Head of caudate nucleus (tissue), 42 donors: ENCODE measurements around the gene RGS1.
"Not testable (repeated sequence)": the region's sequence is repeated elsewhere in the genome, so short reads cannot be mapped to it uniquely, and the experiment has no call there.

Experiments used
- DNase-seq, 42 donors: peaks; one replicate each; pipeline versions ENCODE4 v3.0.0 to v3.0.0-alpha.2; 2020 to 2021; ENCODE audit warnings: mixed read lengths in 7 of 42
- intact Hi-C: fragments of 100-400 bp; cut with DNase I; formaldehyde crosslinking; loops from one replicate; pipeline ENCODE4 v1.15.0; 2022

RGS1 gene, protein sequence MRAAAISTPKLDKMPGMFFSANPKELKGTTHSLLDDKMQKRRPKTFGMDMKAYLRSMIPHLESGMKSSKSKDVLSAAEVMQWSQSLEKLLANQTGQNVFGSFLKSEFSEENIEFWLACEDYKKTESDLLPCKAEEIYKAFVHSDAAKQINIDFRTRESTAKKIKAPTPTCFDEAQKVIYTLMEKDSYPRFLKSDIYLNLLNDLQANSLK

DNA sequence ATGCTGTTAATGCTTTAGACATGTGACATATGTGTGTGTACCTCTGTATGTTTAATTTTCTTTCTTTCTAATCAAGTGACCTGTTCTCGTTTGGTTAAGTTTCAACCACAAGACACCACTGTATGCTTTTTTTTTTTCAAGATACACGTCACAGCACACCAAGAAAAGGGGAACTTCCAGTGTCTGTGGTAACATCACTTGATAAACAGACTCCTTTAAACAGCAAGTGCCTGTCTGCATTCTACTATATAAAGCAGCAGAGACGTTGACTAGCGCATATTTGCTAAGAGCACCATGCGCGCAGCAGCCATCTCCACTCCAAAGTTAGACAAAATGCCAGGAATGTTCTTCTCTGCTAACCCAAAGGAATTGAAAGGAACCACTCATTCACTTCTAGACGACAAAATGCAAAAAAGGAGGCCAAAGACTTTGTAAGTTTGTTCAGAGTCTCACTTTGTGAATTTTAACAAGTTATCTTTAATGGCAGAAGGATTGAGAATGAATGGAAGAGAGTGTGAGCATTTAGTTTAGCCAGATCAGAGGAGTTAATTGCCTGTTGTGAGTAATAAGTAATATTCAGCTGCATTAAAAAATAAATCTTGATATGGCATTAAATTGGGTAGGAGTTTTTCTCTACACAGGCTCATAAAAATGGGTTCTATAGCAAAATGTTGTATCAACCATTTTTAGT, at the start of gene RGS1:
TSS of gene RGS1 (plus strand) at position 275 of the 691 bp plus-strand sequence. CDS start at position 295, 20 bp downstream.
- intact Hi-C loops, result no loop called here
- DNase-seq, result peak in 25 of 42 donors; percentile 2 to 55 (median 19)

DNA sequence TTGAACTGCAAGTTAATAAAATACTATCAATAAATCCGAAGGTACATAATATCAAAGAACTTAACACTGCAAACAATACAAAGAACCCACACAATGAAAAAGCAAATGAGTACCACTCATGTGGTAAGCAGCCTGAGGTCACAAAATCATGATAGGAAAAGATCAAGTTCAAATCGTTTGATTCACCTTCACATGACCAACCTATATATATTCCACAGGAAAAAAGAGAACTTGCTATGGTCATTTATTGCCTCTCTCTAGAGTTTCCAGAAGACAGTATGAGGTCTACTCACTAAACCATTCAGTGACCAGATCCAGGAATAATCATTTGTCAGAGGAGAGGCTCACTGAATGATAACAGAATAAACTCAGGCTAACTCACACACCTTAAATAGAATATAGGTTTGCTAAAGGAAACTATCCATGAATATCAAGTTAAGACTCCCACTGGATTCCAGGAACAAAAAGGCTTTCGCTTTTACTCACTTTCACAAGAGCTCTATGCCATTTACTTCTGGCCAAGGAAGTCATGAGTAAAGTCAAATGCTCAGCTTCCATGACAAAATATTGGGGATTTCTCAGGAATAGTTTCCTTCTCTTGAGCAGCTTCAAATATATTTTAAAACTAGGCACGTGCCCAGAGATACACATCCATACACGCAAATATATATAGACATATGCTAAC, 48.3 kb upstream of the RGS1 start:
- intact Hi-C loops, result no loop called here
- DNase-seq, result no peak

DNA sequence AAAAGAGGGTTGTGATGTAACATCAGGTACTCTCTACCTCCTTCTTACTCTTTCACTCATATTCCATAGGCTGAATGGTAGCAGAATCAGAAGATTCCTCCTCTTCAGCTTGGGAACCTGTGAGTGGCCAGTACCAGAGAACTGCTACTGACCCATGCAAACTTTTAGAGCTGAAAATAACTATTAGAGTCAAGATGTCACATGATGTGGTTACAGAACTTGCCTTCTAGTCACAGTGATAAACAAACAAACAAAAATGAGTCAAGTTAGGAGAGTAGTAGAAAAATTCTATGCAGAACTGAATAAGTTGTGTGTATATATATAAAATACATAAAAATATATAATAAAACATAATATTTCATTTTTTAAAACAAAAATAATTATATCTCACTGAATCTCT, 47.6 kb upstream of the RGS1 start:
- intact Hi-C loops, result no loop called here
- no peak for DNase-seq

DNA sequence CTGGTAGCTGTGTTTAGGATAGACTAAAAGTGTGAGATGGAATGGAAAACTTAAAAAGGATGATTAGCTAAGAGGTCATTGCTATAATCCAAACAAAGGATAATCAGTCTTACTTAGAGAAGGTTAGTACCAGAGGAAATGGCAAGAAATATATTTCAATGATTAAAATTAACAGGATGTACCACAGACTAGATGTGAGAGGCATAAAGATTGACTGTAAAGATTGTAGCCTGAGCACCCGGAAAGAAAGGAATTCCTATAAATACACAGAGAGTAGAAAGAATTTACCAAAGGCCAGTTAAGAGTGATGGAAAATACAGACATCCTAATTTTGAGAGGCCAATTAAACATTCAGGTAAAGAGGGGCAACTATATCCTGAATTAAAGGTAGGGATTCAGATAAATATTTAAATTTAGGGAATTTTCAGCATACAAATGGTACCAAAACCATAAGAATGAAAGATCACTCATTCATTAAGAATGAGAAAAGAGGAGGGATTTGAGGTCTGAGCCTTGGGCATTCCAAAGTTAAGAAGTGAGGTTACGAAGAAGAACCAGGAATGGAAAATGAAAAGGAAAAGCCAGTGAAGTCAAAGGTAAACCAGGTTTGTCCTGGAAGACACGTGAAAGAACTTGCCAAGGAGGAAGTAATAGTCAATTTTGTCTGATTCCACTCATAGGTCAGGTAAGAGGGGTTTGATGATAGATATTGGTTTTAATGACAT, 46.4 kb upstream of the RGS1 start:
- DNase-seq, result no peak

DNA sequence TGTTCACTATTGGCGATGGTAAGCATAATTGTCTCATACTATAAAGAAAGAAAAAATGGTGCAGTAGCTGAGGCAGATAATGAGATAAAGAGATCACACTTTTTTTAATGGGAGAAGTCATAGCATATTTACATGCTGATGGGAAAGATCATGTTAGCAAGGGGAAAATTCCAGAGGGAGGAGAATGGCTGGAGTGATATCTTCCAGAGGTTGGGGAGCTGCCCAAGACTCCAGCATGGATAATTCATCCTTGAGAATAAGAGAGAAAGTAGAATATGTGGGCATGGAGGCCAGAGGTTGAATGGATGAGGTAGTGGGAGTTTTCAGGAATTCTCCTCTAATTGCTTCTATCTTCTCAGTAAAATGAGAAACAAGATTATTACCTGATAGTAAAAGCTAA, 45.8 kb upstream of the RGS1 start:
- intact Hi-C loops, result no loop called here

More for the DNA sequence above, 46.4 kb upstream of the RGS1 start:
- intact Hi-C loops, result no loop called here

DNA sequence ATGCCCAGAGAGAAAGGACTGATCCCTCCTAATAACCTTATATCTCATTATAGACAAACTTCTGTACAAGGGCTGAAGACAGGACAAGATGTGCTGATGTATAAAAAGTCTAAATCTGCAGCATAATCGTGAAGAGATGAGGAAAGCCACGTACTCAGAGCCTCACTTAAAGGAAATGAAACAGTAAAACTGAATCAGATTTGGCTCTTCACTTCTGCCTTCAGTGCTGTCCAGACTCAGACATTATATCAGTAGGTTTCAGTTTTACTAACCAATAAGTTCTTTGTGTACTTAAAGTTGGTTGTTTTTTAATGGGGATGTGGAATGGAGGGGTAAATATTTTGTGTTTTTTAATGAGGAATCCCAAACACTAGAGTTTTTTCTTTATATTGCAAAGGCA, 45.3 kb upstream of the RGS1 start:
- no peak for DNase-seq
- intact Hi-C loops, result no loop called here

More for the DNA sequence above, 45.8 kb upstream of the RGS1 start:
- DNase-seq, result no peak

DNA sequence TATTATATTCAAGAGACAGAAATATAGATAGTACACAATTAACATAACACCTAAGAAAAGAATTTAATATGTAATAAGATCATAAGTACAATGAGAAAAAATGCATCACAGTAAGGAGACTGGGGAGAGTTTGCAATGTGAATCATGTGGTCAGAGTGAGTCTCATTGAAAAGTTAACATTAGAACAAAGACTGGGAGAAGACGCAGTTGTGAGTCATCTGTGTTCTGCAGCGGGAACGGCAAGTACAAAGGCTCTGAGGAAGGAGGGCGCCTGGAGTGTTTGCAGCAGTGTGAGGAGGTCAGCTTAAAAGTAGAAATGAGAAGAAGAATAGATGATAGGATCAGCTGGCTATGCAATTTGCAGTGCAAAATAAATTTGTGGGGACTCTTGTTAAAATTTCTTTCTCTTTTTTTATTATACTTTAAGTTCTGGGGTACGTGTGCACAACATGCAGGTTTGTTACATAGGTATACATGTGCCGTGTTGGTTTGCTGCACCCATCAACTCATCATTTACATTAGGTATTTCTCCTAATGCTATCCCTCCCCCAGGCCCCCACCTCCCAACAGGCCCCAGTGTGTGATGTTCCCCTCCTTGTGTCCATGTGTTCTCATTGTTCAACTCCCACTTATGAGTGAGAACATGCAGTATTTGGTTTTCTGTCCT, 44.4 kb upstream of the RGS1 start:
- peak in 34 of 42 donors; percentile 3 to 60 (median 28) for DNase-seq
- intact Hi-C loops, result not testable (repeated sequence)

DNA sequence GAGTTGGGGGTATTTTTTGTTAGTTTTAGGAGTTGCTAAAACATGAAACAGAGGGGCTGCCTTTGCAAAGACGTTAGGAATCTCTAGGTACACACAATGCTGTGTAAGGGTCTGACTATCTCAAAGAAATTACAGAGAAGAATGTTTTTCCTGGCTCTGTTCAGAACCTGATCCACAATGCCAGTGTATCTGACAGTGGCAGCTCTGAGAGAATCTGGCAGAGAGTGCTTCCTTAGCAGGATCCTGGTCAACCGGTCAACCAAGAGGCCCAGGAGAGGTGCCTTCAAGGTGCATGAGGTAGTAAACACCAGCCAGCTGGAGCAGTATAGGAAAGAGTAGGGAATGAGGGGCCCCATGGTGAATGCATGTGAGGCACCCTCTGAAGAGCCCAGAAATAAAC, 40.9 kb upstream of the RGS1 start:
- no peak for DNase-seq
- intact Hi-C loops, result no loop called here

DNA sequence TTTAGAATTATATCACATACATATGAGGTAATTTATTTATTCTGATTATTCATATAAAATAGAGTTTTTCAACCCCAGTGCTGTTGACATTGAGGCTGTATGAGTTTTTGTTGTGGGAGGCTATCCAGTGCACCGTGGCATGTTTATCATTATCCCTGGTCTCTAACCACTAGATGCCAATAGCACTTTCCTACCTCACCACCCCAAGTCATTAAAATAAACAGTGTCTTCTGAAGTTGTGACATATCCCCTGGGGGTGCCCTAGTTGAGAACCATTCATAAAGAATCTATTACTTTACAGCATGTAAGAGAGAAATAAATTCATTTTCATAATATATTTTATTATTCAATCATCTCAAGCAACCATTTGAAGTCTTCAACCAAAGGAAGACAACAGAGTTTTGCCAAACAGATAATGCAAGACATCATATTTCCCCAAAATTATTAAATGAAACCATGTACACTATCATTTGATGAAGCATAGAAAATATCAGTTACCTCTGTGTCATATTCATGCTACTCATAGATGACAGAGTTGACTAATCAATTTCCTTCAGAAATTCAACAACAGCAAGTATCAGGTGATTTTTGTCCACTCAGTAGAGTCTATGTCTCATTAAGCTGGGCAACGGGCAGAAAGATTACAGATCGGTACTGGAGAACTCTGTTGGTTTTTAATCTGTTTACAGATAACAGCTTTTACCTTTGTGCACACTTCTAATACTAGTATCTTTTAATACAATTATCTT, 39.5 kb upstream of the RGS1 start:
- DNase-seq, result no peak
- intact Hi-C loops, result no loop called here

DNA sequence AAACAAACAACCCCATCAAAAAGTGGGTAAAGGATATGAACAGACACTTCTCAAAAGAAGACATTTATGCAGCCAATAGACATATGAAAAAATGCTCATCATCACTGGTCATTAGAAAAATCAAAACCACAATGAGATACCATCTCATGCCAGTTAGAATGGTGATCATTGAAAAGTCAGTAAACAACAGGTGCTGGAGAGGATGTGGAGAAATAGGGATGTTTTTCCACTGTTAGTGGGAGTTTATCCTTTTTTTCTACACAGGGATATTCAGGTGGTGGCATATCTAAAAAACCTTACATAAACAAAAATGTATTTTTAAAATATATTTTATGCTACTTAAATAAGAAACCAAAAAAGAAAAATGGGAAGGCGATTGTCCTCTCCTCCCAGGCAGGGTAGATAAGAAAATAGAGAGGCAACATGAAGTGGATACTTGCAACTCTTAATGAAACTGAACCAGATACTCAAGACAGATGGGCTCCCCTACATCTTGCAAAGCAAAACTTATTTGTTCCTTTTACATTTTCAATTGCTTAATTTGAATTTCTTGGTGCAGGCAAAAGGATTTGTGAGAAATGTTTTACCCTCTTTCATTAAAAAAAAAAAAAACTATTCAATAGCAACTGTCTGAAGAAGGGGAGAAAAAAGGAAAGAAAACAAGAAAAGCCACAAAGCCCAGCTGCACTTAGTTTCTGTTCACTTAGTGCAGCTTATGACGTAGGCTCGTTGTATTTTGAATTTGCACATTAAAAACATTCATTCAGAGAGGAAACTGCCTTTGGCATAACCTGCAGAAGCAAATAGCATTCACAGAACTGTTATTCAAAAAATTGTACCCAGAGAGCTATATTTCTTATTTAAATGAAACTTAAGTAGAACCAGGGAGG, 36.9 kb upstream of the RGS1 start:
- no peak for DNase-seq
- intact Hi-C loops, result no loop called here

DNA sequence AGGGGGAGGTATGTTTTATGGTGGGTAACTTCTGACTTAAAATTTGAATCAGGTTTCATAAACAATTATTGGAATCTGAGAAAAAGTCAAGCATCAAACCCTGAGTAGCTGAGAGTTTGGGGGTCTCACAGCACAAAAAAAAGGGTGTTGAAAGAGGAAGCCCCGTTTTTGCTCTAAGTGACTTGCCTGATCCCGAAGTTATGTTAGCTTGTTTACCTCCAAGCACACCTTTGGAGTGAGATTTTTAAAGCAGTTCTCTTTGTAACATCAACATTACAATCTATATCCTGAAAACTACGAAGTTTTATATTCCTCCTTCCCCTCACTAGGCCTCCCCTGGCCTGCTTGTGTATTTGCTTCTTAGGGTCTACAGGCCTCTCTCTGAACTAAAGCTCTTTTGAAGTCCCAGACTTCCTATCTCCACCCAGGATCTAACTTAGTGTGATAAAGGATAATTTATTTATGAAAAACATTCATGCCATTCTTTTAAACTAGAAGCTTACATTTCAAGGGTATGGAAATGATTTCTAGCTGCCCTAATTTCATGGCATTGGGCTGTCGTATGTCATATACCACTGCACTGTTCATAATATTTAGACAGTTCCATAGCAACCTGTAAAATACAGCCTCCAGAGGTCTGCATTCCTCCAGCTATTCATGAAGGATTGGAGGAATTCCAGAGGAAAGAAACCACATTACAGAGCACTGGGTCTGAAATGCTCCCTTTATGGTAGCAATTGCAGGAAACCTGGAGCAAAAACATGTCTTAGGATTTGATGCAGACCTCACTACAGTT, 36.1 kb upstream of the RGS1 start:
- DNase-seq, result no peak
- intact Hi-C loops, result no loop called here

DNA sequence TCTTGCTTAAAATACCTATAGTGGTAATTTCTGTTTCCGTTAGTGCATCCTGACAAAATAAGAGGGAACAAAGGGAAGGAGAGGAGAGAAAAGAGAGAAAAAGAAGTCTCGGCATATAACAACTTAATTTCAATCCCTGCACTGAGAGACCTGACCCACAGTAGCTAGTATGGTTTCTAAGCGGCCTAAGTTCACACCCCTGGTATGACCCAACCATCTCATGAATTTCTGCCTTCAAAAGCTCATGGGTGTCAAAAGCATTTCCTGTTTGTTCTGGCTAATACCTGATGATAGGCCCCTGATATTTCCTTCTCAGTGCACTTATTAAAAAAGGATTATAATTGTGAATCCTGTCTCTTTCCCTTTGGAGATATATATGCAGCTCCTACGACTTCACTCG, 32.1 kb upstream of the RGS1 start:
- intact Hi-C loops, result no loop called here
- no peak for DNase-seq

DNA sequence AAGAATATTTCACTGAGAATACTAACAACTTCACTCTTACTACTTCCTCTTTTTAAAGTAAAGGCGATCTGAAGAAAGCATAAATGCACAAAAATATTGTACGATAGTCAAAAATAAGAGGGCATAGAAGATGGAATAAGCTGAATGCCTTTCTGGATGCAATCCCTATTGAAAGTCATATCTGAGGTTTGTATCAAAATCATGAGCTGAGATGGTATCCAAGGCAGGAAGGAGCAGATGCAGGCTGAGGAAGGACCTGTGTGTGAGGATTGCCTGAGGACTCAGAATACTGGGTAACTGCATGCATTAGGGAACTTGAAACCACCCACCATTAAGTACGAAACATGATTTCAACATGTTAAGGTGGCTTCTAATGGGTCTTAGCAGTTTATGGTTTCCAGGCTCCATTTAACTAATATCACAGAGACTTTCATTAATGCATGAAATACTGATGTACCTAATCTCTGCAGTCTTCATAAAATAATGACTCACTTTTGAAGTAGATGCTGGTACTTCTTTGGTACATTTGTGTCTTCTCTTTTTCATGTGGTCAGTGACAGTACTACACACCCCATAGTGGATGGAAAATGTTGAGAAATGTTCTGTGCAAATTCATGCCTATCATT, 29.6 kb upstream of the RGS1 start:
- intact Hi-C loops, result no loop called here
- peak in 1 of 42 donors; percentile 4 for DNase-seq

DNA sequence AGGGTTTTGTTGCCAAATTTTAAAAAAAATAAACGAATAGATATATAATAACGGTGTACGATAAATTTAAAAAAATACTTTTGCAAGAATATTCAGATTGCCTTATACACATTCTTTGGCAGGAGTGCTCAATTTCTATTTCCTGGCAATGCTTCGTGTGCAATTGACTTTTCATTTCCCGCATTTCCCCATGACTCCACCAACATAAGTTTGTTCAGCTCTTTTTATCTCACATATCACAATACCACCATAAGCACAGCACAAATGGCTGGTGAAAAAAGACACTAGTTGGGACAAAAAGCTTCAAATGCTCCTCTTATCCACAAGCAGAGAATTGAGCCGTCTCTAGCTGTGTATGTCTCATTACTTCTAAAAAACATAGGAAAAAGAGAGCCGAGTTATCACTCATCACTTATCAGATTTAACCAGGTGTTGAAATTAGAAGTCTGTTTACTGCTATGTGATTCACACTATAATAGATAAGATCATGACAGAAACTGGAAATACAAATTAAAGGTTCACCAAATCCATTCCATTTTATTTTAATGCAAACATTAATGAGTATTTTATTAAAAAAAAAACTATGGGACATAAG, 28.9 kb upstream of the RGS1 start:
- intact Hi-C loops, result no loop called here
- no peak for DNase-seq

DNA sequence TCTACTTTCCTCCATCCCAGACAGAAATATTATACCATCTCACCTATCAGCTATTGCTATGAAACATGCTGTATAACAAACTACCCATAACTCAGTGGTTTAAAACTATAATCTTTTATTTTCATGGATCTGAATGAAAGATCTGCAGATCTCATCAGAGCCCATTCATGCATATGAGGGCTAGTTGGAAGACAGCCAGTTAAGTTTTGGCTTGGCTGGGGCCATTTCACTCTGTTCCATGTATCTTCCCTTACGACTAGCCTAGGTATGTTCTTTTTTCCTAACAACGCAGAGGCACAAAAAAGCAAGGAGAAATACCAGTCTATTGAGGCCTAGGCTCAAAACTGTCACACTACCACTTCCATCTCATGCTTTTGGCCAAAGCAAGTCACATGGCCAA, 28.1 kb upstream of the RGS1 start:
- intact Hi-C loops, result no loop called here
- DNase-seq, result no peak

DNA sequence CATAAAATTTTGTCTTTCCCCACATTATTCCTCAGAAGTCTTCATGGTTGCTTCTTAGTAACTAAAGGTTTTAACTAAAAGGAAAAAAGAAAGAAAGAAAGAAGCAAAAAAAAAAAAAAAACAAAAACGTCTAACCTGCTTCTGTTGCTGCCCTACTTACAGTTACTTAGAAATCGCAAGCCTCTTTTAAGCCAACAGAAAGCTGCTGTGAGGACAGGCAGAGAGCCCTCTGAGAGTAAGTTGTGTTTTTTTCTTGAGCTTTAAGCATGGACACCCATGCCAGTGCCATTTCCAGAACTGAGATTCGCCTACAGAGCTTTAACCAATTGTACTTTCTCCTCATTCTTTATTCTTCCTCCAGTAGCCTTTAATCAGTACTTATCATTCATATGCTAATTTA, 25.6 kb upstream of the RGS1 start:
- intact Hi-C loops, result no loop called here

More for the DNA sequence above, 25.6 kb upstream of the RGS1 start:
- no peak for DNase-seq
